Central memory CD8-positive, alpha-beta T cell (primary cell): ENCODE data around the gene ZNF526.

ENCODE experiments used
- ATAC-seq: fragments of 150-1000 bp; cut with Tn5 transposase; replicated peaks from 2 replicates; pipeline ENCODE4 v1.10.0; 2022; ENCODE audit warnings: mild to moderate bottlenecking, moderate FRiP score, moderate number of reproducible peaks; ENCODE audit not compliant: poor library complexity, severe bottlenecking; ENCODE audit errors: extremely low read depth
- DNase-seq, 2 donors: peaks; one replicate each; pipeline ENCODE4 v3.0.0; 2021; ENCODE audit warnings: low spot score in 2 of 2
- H3K27ac Mint-ChIP-seq: one replicate; pipeline ENCODE4 v1.8.0; 2022; ENCODE audit warnings: low read depth, mild to moderate bottlenecking, moderate library complexity, mixed read lengths
- H3K27me3 Mint-ChIP-seq: one replicate; pipeline ENCODE4 v1.8.0; 2022; ENCODE audit warnings: mixed read lengths
- H3K36me3 Mint-ChIP-seq: one replicate; pipeline ENCODE4 v1.8.0; 2022; ENCODE audit warnings: mild to moderate bottlenecking, moderate library complexity, mixed read lengths; ENCODE audit not compliant: insufficient read depth
- H3K4me1 Mint-ChIP-seq: one replicate; pipeline ENCODE4 v1.8.0; 2022; ENCODE audit warnings: mixed read lengths
- H3K4me3 Mint-ChIP-seq: one replicate; pipeline ENCODE4 v1.8.0; 2022; ENCODE audit warnings: mild to moderate bottlenecking, moderate library complexity, mixed read lengths
- H3K9me3 Mint-ChIP-seq: one replicate; pipeline ENCODE4 v1.8.0; 2022; ENCODE audit warnings: mixed read lengths

ZNF526 gene

GRCh38 chr19:42199440-42200115, 20.5 kb upstream of the ZNF526 start:
- Mint-ChIP-seq H3K27ac (peak overlapping the region; percentile 95), H3K4me3 (peak overlapping the region; percentile 76), H3K4me1 (peaks cover 79% of the 10 kb centered on the region), H3K9me3 (no peaks in the 10 kb centered on the region), H3K27me3 (no peaks in the 10 kb centered on the region), H3K36me3 (peaks cover 44% of the 10 kb centered on the region)
- DNase-seq (peak in 1 of 2 donors; percentile 47), ATAC-seq (peak; percentile 44)

DNA sequence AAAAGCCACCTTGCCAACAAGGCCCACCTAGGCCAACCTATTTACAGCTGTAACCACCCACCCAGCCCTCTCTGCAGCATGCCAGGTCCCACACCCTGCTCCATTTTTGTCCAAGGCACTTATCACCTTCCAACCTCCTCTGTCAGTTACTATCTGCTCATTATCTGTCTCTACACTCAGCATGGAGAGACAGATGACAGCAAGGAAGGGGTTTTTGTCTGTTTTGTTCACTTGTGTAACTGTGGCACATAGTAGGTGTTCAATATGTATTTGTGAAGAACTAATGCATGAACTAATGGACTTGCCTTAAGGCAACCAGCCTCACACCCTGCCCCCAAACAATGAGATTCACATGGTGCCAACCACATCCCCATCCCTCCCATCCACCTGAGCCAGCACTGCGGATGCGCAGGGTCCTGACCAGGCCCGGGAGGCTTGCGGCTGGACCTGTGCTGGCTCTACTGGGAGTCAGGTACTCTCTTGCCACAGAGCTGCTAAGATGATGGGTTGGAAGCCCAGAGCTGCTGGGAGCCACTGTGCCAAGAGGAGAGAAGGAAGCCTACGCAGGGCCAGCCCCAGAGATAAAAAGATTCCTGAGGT, 19.9 kb upstream of the ZNF526 start:
- Mint-ChIP-seq H3K9me3 (no peaks in the 10 kb centered on the region), H3K36me3 (peaks cover 49% of the 10 kb centered on the region), H3K27ac (peak overlapping the region; percentile 95), H3K4me3 (peak overlapping the region; percentile 76), H3K4me1 (peaks cover 85% of the 10 kb centered on the region), H3K27me3 (no peaks in the 10 kb centered on the region)
- DNase-seq (no peak), ATAC-seq (no peak)

- ATAC-seq (peak; percentile 55), DNase-seq (peak in 1 of 2 donors; percentile 58)
- H3K9me3 Mint-ChIP-seq: no peaks in the 10 kb centered on the region
- H3K36me3 Mint-ChIP-seq: peaks cover 56% of the 10 kb centered on the region
- peak overlapping the region; percentile 76 for H3K4me3 Mint-ChIP-seq
- peak overlapping the region; percentile 95 for H3K27ac Mint-ChIP-seq
- H3K27me3 Mint-ChIP-seq: no peaks in the 10 kb centered on the region
- H3K4me1 Mint-ChIP-seq: peaks cover 85% of the 10 kb centered on the region
These were observed 18.4 kb upstream of the ZNF526 start for GRCh38 chr19:42201489-42202289.

DNA sequence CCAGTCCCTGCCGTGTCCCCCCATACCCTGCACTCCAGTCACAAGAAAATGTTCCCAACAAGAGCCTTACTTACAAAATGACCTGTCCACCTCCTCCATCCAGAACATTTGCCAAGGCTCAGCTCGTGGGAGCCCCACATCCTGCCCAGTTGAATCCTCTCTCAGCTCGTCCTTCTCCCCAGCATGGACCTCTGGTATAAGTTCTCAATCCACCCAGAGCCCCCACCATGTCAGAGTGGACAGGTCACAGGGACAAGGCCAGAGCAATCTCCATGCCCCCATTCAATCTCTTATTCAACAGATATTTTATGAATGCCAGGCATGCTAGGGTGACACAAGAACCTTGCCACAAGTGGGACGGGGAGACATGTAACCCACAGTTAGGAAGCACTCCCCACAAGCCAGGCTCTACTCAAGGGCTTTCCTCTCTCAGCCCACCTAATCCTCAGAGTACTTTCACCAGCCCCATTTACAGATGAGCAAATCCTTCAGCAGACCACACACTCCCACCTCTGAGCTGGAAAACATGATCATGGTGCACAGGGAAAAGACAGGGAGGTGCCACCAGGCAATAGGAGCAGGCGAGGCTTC, 17.7 kb upstream of the ZNF526 start:
- H3K4me3 Mint-ChIP-seq: peak overlapping the region; percentile 76
- peaks cover 81% of the 10 kb centered on the region for H3K4me1 Mint-ChIP-seq
- peak overlapping the region; percentile 95 for H3K27ac Mint-ChIP-seq
- H3K9me3 Mint-ChIP-seq: no peaks in the 10 kb centered on the region
- DNase-seq (no peak), ATAC-seq (no peak)
- H3K27me3 Mint-ChIP-seq: no peaks in the 10 kb centered on the region
- peaks cover 58% of the 10 kb centered on the region for H3K36me3 Mint-ChIP-seq

GRCh38 chr19:42203700-42204099, 16.4 kb upstream of the ZNF526 start:
- H3K4me1 Mint-ChIP-seq: peaks cover 85% of the 10 kb centered on the region

GRCh38 chr19:42204664-42205063, 15.4 kb upstream of the ZNF526 start:
- ATAC-seq (no peak), DNase-seq (no peak)
- Mint-ChIP-seq H3K27ac (no peak overlapping the region), H3K36me3 (peaks cover 61% of the 10 kb centered on the region), H3K9me3 (no peaks in the 10 kb centered on the region), H3K4me1 (peaks cover 76% of the 10 kb centered on the region), H3K4me3 (no peak overlapping the region), H3K27me3 (no peaks in the 10 kb centered on the region)

More at GRCh38 chr19:42203700-42204099, 16.4 kb upstream of the ZNF526 start:
- DNase-seq: no peak
- H3K9me3 Mint-ChIP-seq: no peaks in the 10 kb centered on the region
- peaks cover 60% of the 10 kb centered on the region for H3K36me3 Mint-ChIP-seq
- H3K27me3 Mint-ChIP-seq: no peaks in the 10 kb centered on the region
- H3K27ac Mint-ChIP-seq: peak overlapping the region; percentile 95
- ATAC-seq: no peak
- H3K4me3 Mint-ChIP-seq: peak overlapping the region; percentile 76

GRCh38 chr19:42206871-42207755, 13.0 kb upstream of the ZNF526 start:
- Mint-ChIP-seq H3K9me3 (no peaks in the 10 kb centered on the region), H3K4me1 (peaks cover 58% of the 10 kb centered on the region), H3K27me3 (no peaks in the 10 kb centered on the region), H3K36me3 (peaks cover 74% of the 10 kb centered on the region), H3K4me3 (peak overlapping the region; percentile 39), H3K27ac (peak overlapping the region; percentile 86)
- DNase-seq (no peak), ATAC-seq (no peak)

DNA sequence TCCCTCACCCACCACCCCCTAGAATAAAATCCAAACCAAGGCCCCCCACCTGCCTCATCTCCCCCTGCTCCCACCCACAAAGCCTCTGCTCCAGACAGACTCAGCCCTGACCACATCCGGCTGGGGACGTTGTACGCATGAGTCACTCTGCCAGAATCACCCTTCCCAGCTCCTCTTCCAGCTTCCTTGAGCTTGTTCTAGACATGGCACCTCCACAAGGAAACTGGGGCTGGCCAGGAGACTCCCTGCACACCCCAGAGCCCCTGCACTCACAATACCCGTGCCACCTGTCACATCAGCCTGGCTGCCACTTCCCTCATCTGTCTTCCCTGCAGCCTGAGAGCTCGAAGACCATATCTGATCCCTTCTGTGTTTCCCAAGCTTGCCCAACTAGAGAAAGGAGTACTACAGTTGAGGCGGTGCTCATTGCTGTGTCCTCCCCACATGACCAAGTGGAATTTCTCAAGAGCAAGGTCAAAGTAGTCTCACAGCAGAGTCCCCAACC, 12.3 kb upstream of the ZNF526 start:
- DNase-seq (no peak), ATAC-seq (no peak)
- H3K4me3 Mint-ChIP-seq: peak overlapping the region; percentile 39
- H3K36me3 Mint-ChIP-seq: peaks cover 81% of the 10 kb centered on the region
- peak overlapping the region; percentile 86 for H3K27ac Mint-ChIP-seq
- H3K4me1 Mint-ChIP-seq: peaks cover 54% of the 10 kb centered on the region
- no peaks in the 10 kb centered on the region for H3K9me3 Mint-ChIP-seq
- no peaks in the 10 kb centered on the region for H3K27me3 Mint-ChIP-seq

DNA sequence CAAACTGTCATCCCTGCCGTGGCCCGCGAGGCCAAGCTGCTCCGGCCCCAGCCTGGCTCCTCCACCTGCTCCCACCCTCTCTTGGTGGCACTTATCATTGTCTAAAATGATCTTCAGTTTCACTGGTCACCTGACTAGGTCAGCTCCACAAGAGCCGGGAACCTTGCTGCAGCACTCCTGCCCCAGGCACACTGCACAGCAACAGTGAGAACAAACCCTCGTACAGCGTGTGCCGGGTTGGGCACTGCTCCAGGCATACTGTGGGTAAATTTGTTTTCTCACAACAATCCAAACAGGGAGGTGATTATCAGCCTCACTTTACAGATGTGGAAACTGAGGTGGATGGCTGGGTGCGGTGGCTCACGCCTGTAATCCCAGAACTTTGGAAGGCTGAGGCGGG, 11.5 kb upstream of the ZNF526 start:
- DNase-seq: no peak
- peak overlapping the region; percentile 86 for H3K27ac Mint-ChIP-seq
- ATAC-seq: no peak
- peaks cover 54% of the 10 kb centered on the region for H3K4me1 Mint-ChIP-seq
- H3K36me3 Mint-ChIP-seq: peaks cover 81% of the 10 kb centered on the region
- H3K27me3 Mint-ChIP-seq: no peaks in the 10 kb centered on the region
- no peaks in the 10 kb centered on the region for H3K9me3 Mint-ChIP-seq
- peak overlapping the region; percentile 39 for H3K4me3 Mint-ChIP-seq

- peaks cover 76% of the 10 kb centered on the region for H3K36me3 Mint-ChIP-seq
- DNase-seq (no peak), ATAC-seq (no peak)
- H3K4me1 Mint-ChIP-seq: peaks cover 60% of the 10 kb centered on the region
- peak overlapping the region; percentile 33 for H3K27ac Mint-ChIP-seq
- no peaks in the 10 kb centered on the region for H3K27me3 Mint-ChIP-seq
- H3K4me3 Mint-ChIP-seq: peak overlapping the region; percentile 19
- H3K9me3 Mint-ChIP-seq: no peaks in the 10 kb centered on the region
These were observed 7.2 kb upstream of the ZNF526 start for GRCh38 chr19:42212886-42213285.

DNA sequence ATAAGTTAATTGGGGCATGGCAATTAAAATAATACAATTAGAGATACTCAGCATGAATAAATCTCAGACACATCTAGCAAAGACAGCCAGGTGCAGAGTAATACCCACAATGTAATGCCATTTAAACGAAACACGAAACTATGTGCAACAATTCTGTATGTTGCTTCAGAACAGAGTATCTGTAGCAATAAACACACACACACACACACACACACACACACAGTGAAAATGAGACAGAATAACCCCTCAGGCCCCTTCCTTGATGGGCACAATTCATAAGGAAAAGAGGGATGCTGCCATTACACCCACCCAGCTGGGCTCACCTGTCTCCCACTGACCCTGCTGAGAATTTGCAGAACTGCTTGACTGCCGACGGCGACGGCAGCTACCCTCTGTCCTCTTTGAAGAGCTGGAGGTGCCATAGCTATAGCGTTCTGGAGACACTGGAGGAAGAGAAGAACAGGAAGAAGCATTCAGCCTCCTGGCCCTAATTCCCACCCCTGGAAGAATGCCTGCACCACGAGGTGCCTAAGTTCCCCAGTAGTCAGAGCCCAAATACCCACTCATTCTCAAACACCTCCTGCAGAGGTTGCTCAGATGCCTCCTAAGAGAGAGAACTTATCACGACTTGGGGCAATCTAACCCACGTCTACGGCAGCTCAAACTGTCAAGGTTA, 5.2 kb upstream of the ZNF526 start:
- Mint-ChIP-seq H3K4me1 (peaks cover 63% of the 10 kb centered on the region), H3K9me3 (no peaks in the 10 kb centered on the region), H3K4me3 (peak overlapping the region; percentile 96), H3K27me3 (no peaks in the 10 kb centered on the region), H3K27ac (peak overlapping the region; percentile 97), H3K36me3 (peaks cover 64% of the 10 kb centered on the region)
- ATAC-seq: no peak
- DNase-seq: no peak
